IMR-90 (cell line): ENCODE results near the gene KCNMB2. TPM values are rescaled to one million over a fixed set of nuclear protein-coding genes. Genes with fewer than 3 reads are reported as not detected.

Source experiments
- ATAC-seq: fragments of 200-7000 bp; cut with Tn5 transposase; 2 replicates; pipeline ENCODE4 v1.9.1; 2020; ENCODE audit warnings: low read depth, mild to moderate bottlenecking, moderate library complexity
- BruUV-seq: library from RNA; stranded (reverse); fragments of 400-500 nt; replicated peaks from 2 replicates; lab custom pipeline; 2021; lab: Mats Ljungman, UMichigan
- CTCF ChIA-PET: fragments of 300-600 bp; formaldehyde crosslinking; extraction: SDS; loops from one replicate; lab custom pipeline; 2021; ENCODE audit warnings: antibody characterized with exemption; lab: Yijun Ruan, JAX
- POLR2A ChIA-PET: fragments of 300-600 bp; sonication (Branson Sonifier 250); formaldehyde crosslinking; loops from one replicate; lab custom pipeline; 2022; ENCODE audit warnings: antibody characterized with exemption; ENCODE audit not compliant: unreplicated experiment; lab: Charles Lee
- DNase-seq: peaks from one replicate; pipeline ENCODE4 v3.0.0; 2013
- H2AFZ ChIP-seq: replicated peaks from 2 replicates; pipeline ENCODE3; 2013; ENCODE audit warnings: low read length, mild to moderate bottlenecking; ENCODE audit not compliant: poor library complexity
- H2AK5ac ChIP-seq: 2 replicates; pipeline ENCODE4 v1.6.1; 2013; ENCODE audit warnings: low read depth, low read length, inconsistent platforms
- H2AK9ac ChIP-seq: replicated peaks from 2 replicates; pipeline ENCODE3; 2013; ENCODE audit warnings: mild to moderate bottlenecking, low read depth, low read length, moderate library complexity; ENCODE audit not compliant: poor library complexity
- H2BK120ac ChIP-seq: 2 replicates; pipeline ENCODE4 v1.6.1; 2013; ENCODE audit warnings: low read depth, low read length, inconsistent platforms
- H2BK15ac ChIP-seq: 3 replicates; pipeline ENCODE4 v1.6.1; 2013; ENCODE audit warnings: low read depth, low read length, inconsistent platforms
- H2BK20ac ChIP-seq: 2 replicates; pipeline ENCODE4 v1.6.1; 2013; ENCODE audit warnings: low read depth, mild to moderate bottlenecking, inconsistent platforms, low read length, moderate library complexity
- H2BK5ac ChIP-seq: 2 replicates; pipeline ENCODE4 v1.6.1; 2013; ENCODE audit warnings: mild to moderate bottlenecking, low read depth, low read length, inconsistent platforms; ENCODE audit not compliant: poor library complexity, severe bottlenecking
- H3K14ac ChIP-seq: replicated peaks from 2 replicates; pipeline ENCODE4 v1.6.1; 2013; ENCODE audit warnings: low read depth, low read length, inconsistent platforms
- H3K18ac ChIP-seq: 2 replicates; pipeline ENCODE4 v1.6.1; 2013; ENCODE audit warnings: low read depth, low read length, control low read depth
- H3K23ac ChIP-seq: 2 replicates; pipeline ENCODE4 v1.6.1; 2013; ENCODE audit warnings: low read depth, low read length, inconsistent platforms
- H3K27ac ChIP-seq: 2 replicates; pipeline ENCODE4 v1.5.1; 2013; ENCODE audit warnings: mild to moderate bottlenecking, control low read depth, low read length; ENCODE audit not compliant: insufficient read depth
- H3K27me3 ChIP-seq: 2 replicates; pipeline ENCODE4 v1.6.1; 2013; ENCODE audit warnings: low read length; ENCODE audit not compliant: control insufficient read depth, insufficient read depth
- H3K36me3 ChIP-seq: 2 replicates; pipeline ENCODE4 v1.6.1; 2013; ENCODE audit warnings: low read length, mixed read lengths; ENCODE audit not compliant: control insufficient read depth, insufficient read depth
- H3K4ac ChIP-seq: 2 replicates; pipeline ENCODE4 v1.6.1; 2013; ENCODE audit warnings: low read depth, low read length, inconsistent platforms
- H3K4me1 ChIP-seq: 2 replicates; pipeline ENCODE4 v1.6.1; 2013; ENCODE audit warnings: low read length, mixed read lengths; ENCODE audit not compliant: control insufficient read depth, insufficient read depth
- H3K4me2 ChIP-seq: 2 replicates; pipeline ENCODE4 v1.6.1; 2013; ENCODE audit warnings: low read depth, mild to moderate bottlenecking, control low read depth, low read length, moderate library complexity
- H3K4me3 ChIP-seq: 2 replicates; pipeline ENCODE4 v1.5.1; 2013; ENCODE audit warnings: low read depth, mild to moderate bottlenecking, control low read depth, low read length, moderate library complexity; ENCODE audit not compliant: insufficient read depth
- H3K56ac ChIP-seq: 2 replicates; pipeline ENCODE4 v1.6.1; 2013; ENCODE audit warnings: low read length, inconsistent platforms; ENCODE audit not compliant: insufficient read depth; ENCODE audit errors: extremely low read depth
- H3K79me1 ChIP-seq, 2 experiments: 2 replicates each; pipeline ENCODE4 v1.6.1; 2013; ENCODE audit warnings: low read length in 2 of 2, inconsistent platforms in 1 of 2, low read depth in 1 of 2
- H3K9ac ChIP-seq: 2 replicates; pipeline ENCODE4 v1.6.1; 2013; ENCODE audit warnings: low read depth, low read length, control low read depth
- H3K9me1 ChIP-seq: 2 replicates; pipeline ENCODE4 v1.6.1; 2013; ENCODE audit warnings: low read length, inconsistent platforms; ENCODE audit not compliant: insufficient read depth
- H3K9me3 ChIP-seq: 2 replicates; pipeline ENCODE4 v1.6.1; 2013; ENCODE audit warnings: low read length; ENCODE audit not compliant: control insufficient read depth, insufficient read depth
- H4K20me1 ChIP-seq: 2 replicates; pipeline ENCODE4 v1.6.1; 2013; ENCODE audit warnings: low read length, inconsistent platforms; ENCODE audit not compliant: insufficient read depth
- H4K5ac ChIP-seq: 2 replicates; pipeline ENCODE4 v1.6.1; 2013; ENCODE audit warnings: mild to moderate bottlenecking, low read depth, low read length, control low read depth
- H4K8ac ChIP-seq, 2 experiments: 2 replicates each; pipeline ENCODE4 v1.6.1; 2013; ENCODE audit warnings: low read depth in 2 of 2, low read length in 2 of 2, control low read depth in 1 of 2, inconsistent platforms in 1 of 2
- H4K91ac ChIP-seq: 2 replicates; pipeline ENCODE4 v1.6.1; 2013; ENCODE audit warnings: low read depth, low read length, inconsistent platforms; ENCODE audit not compliant: insufficient read depth
- BHLHE40 ChIP-seq: fragments of 150-350 bp; IDR thresholded peaks from 2 replicates; pipeline ENCODE4 v1.6.1; 2016; ENCODE audit warnings: mild to moderate bottlenecking, low read depth, low read length
- CEBPB ChIP-seq: IDR thresholded peaks from 2 replicates; pipeline ENCODE4 v1.6.1; 2012; ENCODE audit warnings: low read depth, low read length, improper control_type of control experiment
- CHD1 ChIP-seq: IDR thresholded peaks from 2 replicates; pipeline ENCODE4 v1.6.1; 2012; ENCODE audit warnings: low read depth, low read length, improper control_type of control experiment
- FOS ChIP-seq: fragments of 150-350 bp; IDR thresholded peaks from 2 replicates; pipeline ENCODE4 v1.6.1; 2016; ENCODE audit warnings: low read depth, low read length
- MAFK ChIP-seq: IDR thresholded peaks from 2 replicates; pipeline ENCODE4 v1.6.1; 2012; ENCODE audit warnings: low read depth, low read length, improper control_type of control experiment
- MAZ ChIP-seq: IDR thresholded peaks from 2 replicates; pipeline ENCODE4 v1.6.1; 2012; ENCODE audit warnings: low read depth, mild to moderate bottlenecking, low read length, improper control_type of control experiment, moderate library complexity, borderline replicate concordance
- MXI1 ChIP-seq: IDR thresholded peaks from 2 replicates; pipeline ENCODE4 v1.6.1; 2012; ENCODE audit warnings: low read depth, mild to moderate bottlenecking, low read length, moderate library complexity, borderline replicate concordance
- NFE2L2 ChIP-seq: fragments of 150-350 bp; IDR thresholded peaks from 2 replicates; pipeline ENCODE4 v1.6.1; 2016; ENCODE audit warnings: low read depth, mild to moderate bottlenecking, low read length
- POLR2A ChIP-seq: IDR thresholded peaks from 2 replicates; pipeline ENCODE4 v1.6.1; 2012; ENCODE audit warnings: mild to moderate bottlenecking, low read depth, low read length
- RAD21 ChIP-seq: IDR thresholded peaks from 2 replicates; pipeline ENCODE4 v1.6.1; 2012; ENCODE audit warnings: low read length, improper control_type of control experiment
- RCOR1 ChIP-seq: IDR thresholded peaks from 2 replicates; pipeline ENCODE4 v1.6.1; 2012; ENCODE audit warnings: mild to moderate bottlenecking, low read length, improper control_type of control experiment; ENCODE audit not compliant: insufficient replicate concordance
- RFX5 ChIP-seq: IDR thresholded peaks from 2 replicates; pipeline ENCODE4 v1.8.0; 2012; ENCODE audit warnings: low read depth, mild to moderate bottlenecking, low read length, moderate library complexity
- SMC3 ChIP-seq: fragments of 150-350 bp; IDR thresholded peaks from 2 replicates; pipeline ENCODE4 v1.6.1; 2016; ENCODE audit warnings: low read depth, mild to moderate bottlenecking, antibody characterized with exemption, low read length, moderate library complexity
- WGBS, 2 experiments: methylation state at CpG; one replicate each; pipeline versions ENCODE4 v1.1.5 to v1.1.7; 2013; ENCODE audit warnings: missing lambda C conversion rate in 2 of 2; ENCODE audit not compliant: insufficient read length in 1 of 2; ENCODE audit errors: extremely low coverage in 2 of 2; 5-methylcytosine and 5-hydroxymethylcytosine counted together
- dilution Hi-C: fragments of 300-500 bp; cut with HindIII; formaldehyde crosslinking; loops from one replicate; pipeline ENCODE4 v1.14.3; 2018; ENCODE audit warnings: low sequenced_read_pairs; ENCODE audit not compliant: unreplicated experiment
- in situ Hi-C: fragments of 300-500 bp; cut with MboI; formaldehyde crosslinking; loops from 3 replicates; pipeline ENCODE4 v1.14.3; 2019; ENCODE audit warnings: low sequenced_read_pairs, inconsistent platforms, mixed read lengths
- intact Hi-C: fragments of 100-400 bp; cut with micrococcal nuclease; formaldehyde crosslinking; loops from 2 replicates; pipeline ENCODE4 v1.10.0; 2022
- polyA plus RNA-seq, 3 experiments: library from polyadenylated mRNA; depleted of rRNA; stranded (reverse); fragments of >200 nt; gene quantifications; 2 replicates each; pipeline ENCODE4 v1.2.3, GENCODE V29; 2012; ENCODE audit warnings: low replicate concordance in 1 of 3
- total RNA-seq: library from RNA; depleted of rRNA; stranded (reverse); fragments of >200 nt; gene quantifications from 2 replicates; pipeline ENCODE4 v1.2.3, GENCODE V29; 2012
- TF ChIP-seq, protein P1 (sequence below): conservative IDR thresholded peaks from 2 replicates; pipeline ENCODE4 v1.5.1; 2012; ENCODE audit warnings: mild to moderate bottlenecking, low read depth, low read length, improper control_type of control experiment
- TF ChIP-seq, protein P2 (sequence below): fragments of 150-350 bp; IDR thresholded peaks from 2 replicates; pipeline ENCODE4 v1.6.1; 2016; ENCODE audit warnings: low read depth, mild to moderate bottlenecking, low read length, moderate library complexity, borderline replicate concordance
- TF ChIP-seq, protein P3 (sequence below): fragments of 150-350 bp; IDR thresholded peaks from 2 replicates; pipeline ENCODE4 v1.6.1; 2017; ENCODE audit warnings: mild to moderate bottlenecking, antibody characterized with exemption, low read length, low read depth

The KCNMB2 gene
- total and polyA plus RNA-seq, 2 of the 4 experiments (the other 2 are of a cell fraction), result not detected

DNA sequence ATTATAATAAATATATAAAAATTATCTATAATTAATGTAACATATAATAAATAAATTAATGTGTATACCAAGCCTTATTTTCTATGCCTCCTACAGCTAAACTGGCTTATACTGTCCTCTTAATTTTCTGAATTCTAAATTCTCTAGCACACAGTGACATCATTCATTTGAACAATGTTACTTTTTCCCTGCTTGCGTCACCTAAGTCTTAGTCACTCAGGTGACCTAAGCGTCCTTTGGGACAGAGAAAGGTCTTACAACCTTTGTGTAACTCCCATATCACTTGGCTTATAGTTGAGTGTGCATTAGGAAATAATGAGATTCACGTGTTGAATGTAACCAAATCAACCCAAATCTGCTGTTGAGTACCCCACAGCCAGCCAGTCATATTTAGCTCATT lies 48.5 kb upstream of the KCNMB2 start:
- no peak overlapping the region for H3K23ac ChIP-seq
- H2BK5ac ChIP-seq, result no peak overlapping the region
- H3K9me3 ChIP-seq, result no peaks in the 10 kb centered on the region
- H2AK9ac ChIP-seq, result no peak overlapping the region
- dilution Hi-C loops (no loop called here), in situ Hi-C loops (no loop called here), intact Hi-C loops (no loop called here)
- H3K27ac ChIP-seq, result no peak overlapping the region
- TF ChIP-seq POLR2A (no peak), CHD1 (no peak), RFX5 (no peak), MAFK (no peak), BHLHE40 (no peak), RAD21 (no peak), FOS (no peak), SMC3 (no peak), MAZ (no peak), NFE2L2 (no peak), RCOR1 (no peak), CEBPB (no peak), MXI1 (no peak)
- TF ChIP-seq, protein P1, sequence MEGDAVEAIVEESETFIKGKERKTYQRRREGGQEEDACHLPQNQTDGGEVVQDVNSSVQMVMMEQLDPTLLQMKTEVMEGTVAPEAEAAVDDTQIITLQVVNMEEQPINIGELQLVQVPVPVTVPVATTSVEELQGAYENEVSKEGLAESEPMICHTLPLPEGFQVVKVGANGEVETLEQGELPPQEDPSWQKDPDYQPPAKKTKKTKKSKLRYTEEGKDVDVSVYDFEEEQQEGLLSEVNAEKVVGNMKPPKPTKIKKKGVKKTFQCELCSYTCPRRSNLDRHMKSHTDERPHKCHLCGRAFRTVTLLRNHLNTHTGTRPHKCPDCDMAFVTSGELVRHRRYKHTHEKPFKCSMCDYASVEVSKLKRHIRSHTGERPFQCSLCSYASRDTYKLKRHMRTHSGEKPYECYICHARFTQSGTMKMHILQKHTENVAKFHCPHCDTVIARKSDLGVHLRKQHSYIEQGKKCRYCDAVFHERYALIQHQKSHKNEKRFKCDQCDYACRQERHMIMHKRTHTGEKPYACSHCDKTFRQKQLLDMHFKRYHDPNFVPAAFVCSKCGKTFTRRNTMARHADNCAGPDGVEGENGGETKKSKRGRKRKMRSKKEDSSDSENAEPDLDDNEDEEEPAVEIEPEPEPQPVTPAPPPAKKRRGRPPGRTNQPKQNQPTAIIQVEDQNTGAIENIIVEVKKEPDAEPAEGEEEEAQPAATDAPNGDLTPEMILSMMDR, result no peak
- TF ChIP-seq, protein P2, sequence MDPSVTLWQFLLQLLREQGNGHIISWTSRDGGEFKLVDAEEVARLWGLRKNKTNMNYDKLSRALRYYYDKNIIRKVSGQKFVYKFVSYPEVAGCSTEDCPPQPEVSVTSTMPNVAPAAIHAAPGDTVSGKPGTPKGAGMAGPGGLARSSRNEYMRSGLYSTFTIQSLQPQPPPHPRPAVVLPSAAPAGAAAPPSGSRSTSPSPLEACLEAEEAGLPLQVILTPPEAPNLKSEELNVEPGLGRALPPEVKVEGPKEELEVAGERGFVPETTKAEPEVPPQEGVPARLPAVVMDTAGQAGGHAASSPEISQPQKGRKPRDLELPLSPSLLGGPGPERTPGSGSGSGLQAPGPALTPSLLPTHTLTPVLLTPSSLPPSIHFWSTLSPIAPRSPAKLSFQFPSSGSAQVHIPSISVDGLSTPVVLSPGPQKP, result no peak
- TF ChIP-seq, protein P3, sequence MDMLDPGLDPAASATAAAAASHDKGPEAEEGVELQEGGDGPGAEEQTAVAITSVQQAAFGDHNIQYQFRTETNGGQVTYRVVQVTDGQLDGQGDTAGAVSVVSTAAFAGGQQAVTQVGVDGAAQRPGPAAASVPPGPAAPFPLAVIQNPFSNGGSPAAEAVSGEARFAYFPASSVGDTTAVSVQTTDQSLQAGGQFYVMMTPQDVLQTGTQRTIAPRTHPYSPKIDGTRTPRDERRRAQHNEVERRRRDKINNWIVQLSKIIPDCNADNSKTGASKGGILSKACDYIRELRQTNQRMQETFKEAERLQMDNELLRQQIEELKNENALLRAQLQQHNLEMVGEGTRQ, result no peak
- no peak overlapping the region for H3K56ac ChIP-seq
- H2BK20ac ChIP-seq, result no peak overlapping the region
- no peaks in the 10 kb centered on the region for H3K36me3 ChIP-seq
- no peaks in the 10 kb centered on the region for H4K20me1 ChIP-seq
- no peak overlapping the region for H3K4me2 ChIP-seq
- H2BK15ac ChIP-seq, result no peak overlapping the region
- POLR2A ChIA-PET, result no interaction called here
- no peaks in the 10 kb centered on the region for H3K4me1 ChIP-seq
- H3K4me3 ChIP-seq, result no peak overlapping the region
- no peak overlapping the region for H4K8ac ChIP-seq
- no TSS peak for BruUV-seq
- H3K4ac ChIP-seq, result no peak overlapping the region
- CTCF ChIA-PET, result no interaction called here
- DNase-seq, result no peak
- H4K91ac ChIP-seq, result no peak overlapping the region
- H2AFZ ChIP-seq, result no peak overlapping the region
- H3K9me1 ChIP-seq, result no peaks in the 10 kb centered on the region
- no peak for ATAC-seq
- no peak overlapping the region for H4K5ac ChIP-seq
- H2AK5ac ChIP-seq, result no peak overlapping the region
- no peak overlapping the region for H3K9ac ChIP-seq
- no CpG with 5 or more reads among the region's 3 CpGs for WGBS, 2 experiments
- H3K18ac ChIP-seq, result no peak overlapping the region
- no peaks in the 10 kb centered on the region for H3K79me1 ChIP-seq
- no peak overlapping the region for H2BK120ac ChIP-seq
- H3K14ac ChIP-seq, result no peak overlapping the region
- H3K27me3 ChIP-seq, result no peaks in the 10 kb centered on the region
